Transverse colon (tissue), 4 donors: ENCODE data around the gene IGSF9. TPM values are rescaled to one million over a fixed set of nuclear protein-coding genes. Genes with fewer than 3 reads are reported as not detected.

Experiments used
- DNase-seq: peaks from one replicate; pipeline ENCODE4 v3.0.0-alpha.2; 2019
- H3K27ac ChIP-seq, 4 donors: fragments of 200-600 bp; sonication (generic); 2 replicates each; pipeline ENCODE4 v1.5.1; 2016 to 2018; ENCODE audit warnings: inconsistent platforms in 4 of 4
- H3K27me3 ChIP-seq: fragments of 200-600 bp; sonication (generic); 2 replicates; pipeline ENCODE4 v1.5.1; 2017; ENCODE audit warnings: inconsistent platforms
- H3K36me3 ChIP-seq, 4 donors: fragments of 200-600 bp; sonication (generic); 2 replicates each; pipeline ENCODE4 v1.5.1; 2017 to 2019; ENCODE audit warnings: inconsistent platforms in 4 of 4
- H3K4me1 ChIP-seq, 4 donors: fragments of 200-600 bp; sonication (generic); 2 replicates each; pipeline ENCODE4 v1.5.1; 2017 to 2020; ENCODE audit warnings: inconsistent platforms in 4 of 4
- H3K4me3 ChIP-seq, 4 donors: fragments of 200-600 bp; sonication (generic); 1 replicate in 1 of 4; 2 replicates in 3 of 4; pipeline versions ENCODE4 v1.5.1 to v1.6.1; 2017 to 2019; ENCODE audit warnings: inconsistent platforms in 4 of 4
- H3K9me3 ChIP-seq, 2 donors: fragments of 200-600 bp; sonication (generic); 2 replicates each; pipeline ENCODE4 v1.5.1; 2017 to 2019; ENCODE audit warnings: inconsistent platforms in 2 of 2
- CTCF ChIP-seq, 5 experiments: fragments of 200-600 bp in 3 of 5; fragments of 450-650 bp in 2 of 5; sonication (generic) in 3 of 5; IDR thresholded peaks; 1 replicate in 2 of 5; 2 replicates in 3 of 5; pipeline ENCODE4 v1.5.1; 2016 to 2017; ENCODE audit warnings: antibody characterized with exemption in 5 of 5, inconsistent platforms in 3 of 5, mild to moderate bottlenecking in 2 of 5, moderate library complexity in 1 of 5
- EP300 ChIP-seq: sonication (generic); formaldehyde crosslinking; IDR thresholded peaks from one replicate; pipeline ENCODE4 v1.6.1; 2017; ENCODE audit warnings: antibody characterized with exemption, low read depth
- POLR2A ChIP-seq: fragments of 450-650 bp; IDR thresholded peaks from one replicate; pipeline ENCODE4 v1.6.1; 2016; ENCODE audit warnings: antibody characterized with exemption, mild to moderate bottlenecking, moderate library complexity
- POLR2AphosphoS5 ChIP-seq, 3 donors: sonication (generic); formaldehyde crosslinking; IDR thresholded peaks; one replicate each; pipeline ENCODE4 v1.6.1; 2016; ENCODE audit warnings: antibody characterized with exemption in 3 of 3
- WGBS, 2 donors: methylation state at CpG; one replicate each; pipeline ENCODE4 v1.1.5; 2018; ENCODE audit warnings: low coverage in 1 of 2; 5-methylcytosine and 5-hydroxymethylcytosine counted together
- in situ Hi-C, 4 donors: fragments of 200-750 bp; cut with MboI; loops; one replicate each; pipeline versions ENCODE4 v1.15.0 to v1.15.1; 2017; ENCODE audit warnings: low sequenced_read_pairs in 3 of 4, low pct_ligation_motif_present in 1 of 4, low pct_unique_long_range_greater_than_20kb in 1 of 4
- intact Hi-C: fragments of 100-400 bp; cut with DNase I; formaldehyde crosslinking; loops from one replicate; pipeline ENCODE4 v1.15.1; 2023; ENCODE audit warnings: low total_unique reads
- total RNA-seq, 4 donors: library from RNA; depleted of rRNA; stranded (reverse); fragments of >200 nt; gene quantifications; one replicate each; pipeline ENCODE4 v1.1.0, GENCODE V29; 2016

Gene IGSF9
- total RNA-seq, 4 donors from 2014 or later = 40.7 to 137 (median 81.3) TPM

GRCh38 chr1:159937054-159937750 lies 8.2 kb downstream of the IGSF9 start:
- Histone ChIP-seq H3K4me1 (peaks cover 21 to 43% (median 37%) of the 10 kb centered on the region in 4 donors), H3K27ac (peak overlapping the region; percentile 52 to 65 (median 57)), H3K36me3 (no peaks in the 10 kb centered on the region), H3K9me3 (no peaks in the 10 kb centered on the region), H3K4me3 (no peak overlapping the region), H3K27me3 (no peaks in the 10 kb centered on the region)
- in situ Hi-C loops = loop anchor here (5.0 to 10.0 kb wide), 2 partner anchors 68 to 70 kb away; no protein-coding TSS in a partner anchor
- peak; percentile 61 for DNase-seq
- no peak for TF ChIP-seq CTCF (IDR thresholded peaks at IDR 0.05)
- TF ChIP-seq POLR2A = no peak
- no peak for TF ChIP-seq EP300
- no peak for TF ChIP-seq POLR2AphosphoS5 (IDR thresholded peaks at IDR 0.05)
- WGBS, 2 donors = 30 to 32% methylated on average over 3 to 4 of the region's 4 CpGs
- intact Hi-C loops = no loop called here

GRCh38 chr1:159936273-159936904 lies 9.0 kb downstream of the IGSF9 start:
- no peaks in the 10 kb centered on the region for H3K36me3 ChIP-seq
- H3K9me3 ChIP-seq = no peaks in the 10 kb centered on the region
- in situ Hi-C loops = loop anchor here (5.0 to 10.0 kb wide), 2 partner anchors 68 to 71 kb away; no protein-coding TSS in a partner anchor
- intact Hi-C loops = loop anchor here (1.0 kb wide), 1 partner anchor 71 kb away; no protein-coding TSS in a partner anchor
- WGBS, 2 donors = 32% methylated on average over 16 of the region's 16 CpGs; no CpG with 5 or more reads in 1 of the 2 donors
- H3K27ac ChIP-seq = peak overlapping the region; percentile 37 to 62 (median 52)
- TF ChIP-seq CTCF (IDR thresholded peaks at IDR 0.05) (peak; percentile 98 to 99 (median 99)), EP300 (no peak), POLR2AphosphoS5 (IDR thresholded peaks at IDR 0.05) (peak in 1 of 3 donors; percentile 35), POLR2A (no peak)
- peaks cover 21 to 43% (median 37%) of the 10 kb centered on the region in 4 donors for H3K4me1 ChIP-seq
- H3K27me3 ChIP-seq = no peaks in the 10 kb centered on the region
- peak; percentile 91 for DNase-seq
- H3K4me3 ChIP-seq = no peak overlapping the region

- intact Hi-C loops (loop anchor here (1.0 kb wide), 1 partner anchor 72 kb away; no protein-coding TSS in a partner anchor), in situ Hi-C loops (loop anchor here (5.0 to 10.0 kb wide), 2 partner anchors 69 to 72 kb away; no protein-coding TSS in a partner anchor)
- no peak for TF ChIP-seq EP300
- TF ChIP-seq POLR2A = no peak
- no peak for TF ChIP-seq CTCF (IDR thresholded peaks at IDR 0.05)
- no peak for TF ChIP-seq POLR2AphosphoS5 (IDR thresholded peaks at IDR 0.05)
Measured at GRCh38 chr1:159935719-159936272, 9.6 kb downstream of the IGSF9 start.

GRCh38 chr1:159935305-159935704 lies 10.1 kb downstream of the IGSF9 start:
- H3K4me1 ChIP-seq = peaks cover 21 to 42% (median 35%) of the 10 kb centered on the region in 4 donors
- intact Hi-C loops = no loop called here
- H3K27ac ChIP-seq = no peak overlapping the region
- in situ Hi-C loops = loop anchor here (5.0 to 10.0 kb wide), 2 partner anchors 69 to 72 kb away; no protein-coding TSS in a partner anchor
- H3K9me3 ChIP-seq = no peaks in the 10 kb centered on the region
- TF ChIP-seq POLR2A = no peak
- TF ChIP-seq POLR2AphosphoS5 (IDR thresholded peaks at IDR 0.05) = no peak
- no peak for TF ChIP-seq EP300
- no peak for TF ChIP-seq CTCF (IDR thresholded peaks at IDR 0.05)
- no peaks in the 10 kb centered on the region for H3K36me3 ChIP-seq
- H3K4me3 ChIP-seq = no peak overlapping the region
- WGBS, 2 donors = 85% methylated on average over 11 of the region's 11 CpGs; no CpG with 5 or more reads in 1 of the 2 donors
- DNase-seq = no peak
- H3K27me3 ChIP-seq = no peaks in the 10 kb centered on the region

More at GRCh38 chr1:159935719-159936272, 9.6 kb downstream of the IGSF9 start:
- 66% methylated on average over 4 of the region's 4 CpGs; no CpG with 5 or more reads in 1 of the 2 donors for WGBS, 2 donors
- peaks cover 21 to 43% (median 37%) of the 10 kb centered on the region in 4 donors for H3K4me1 ChIP-seq
- H3K4me3 ChIP-seq = no peak overlapping the region
- no peaks in the 10 kb centered on the region for H3K9me3 ChIP-seq
- H3K36me3 ChIP-seq = no peaks in the 10 kb centered on the region
- no peaks in the 10 kb centered on the region for H3K27me3 ChIP-seq
- no peak overlapping the region for H3K27ac ChIP-seq
- no peak for DNase-seq
